ENCODE data around the gene ESRRG. TPM values are rescaled to one million over a fixed set of nuclear protein-coding genes. Genes with fewer than 3 reads are reported as not detected.

ESRRG gene
- total and polyA plus RNA-seq, 12 donors, result 1.2 to 18.0 (median 7.4) TPM

GRCh38 chr1:216549796-216550195 lies 173.4 kb downstream of the ESRRG start:
- intact Hi-C loops (cut with DNase I), result no loop called here
- H3K4me3 ChIP-seq, result no peak overlapping the region
- no peaks in the 10 kb centered on the region for H3K27me3 ChIP-seq
- H3K27ac ChIP-seq, result no peak overlapping the region
- DNase-seq, result no peak
- 74 to 84% (median 75%) methylated on average over 4 of the region's 4 CpGs for WGBS, 4 donors
- H3K36me3 ChIP-seq (replicated peaks in 1 of 2), result no peaks in the 10 kb centered on the region
- no peaks in the 10 kb centered on the region for H3K4me1 ChIP-seq (replicated peaks in 1 of 2)
- H3K9me3 ChIP-seq (replicated peaks in 1 of 3), result no peaks in the 10 kb centered on the region
- TF ChIP-seq CTCF (IDR thresholded peaks at IDR 0.05) (no peak), POLR2A (IDR thresholded peaks at IDR 0.05) (no peak)

GRCh38 chr1:216542741-216543140 lies 180.5 kb downstream of the ESRRG start:
- 79 to 85% (median 82%) methylated on average over 2 of the region's 2 CpGs for WGBS, 4 donors
- H3K4me1 ChIP-seq (replicated peaks in 1 of 2), result no peaks in the 10 kb centered on the region
- H3K27me3 ChIP-seq, result no peaks in the 10 kb centered on the region
- DNase-seq, result no peak
- TF ChIP-seq CTCF (IDR thresholded peaks at IDR 0.05) (no peak), POLR2A (IDR thresholded peaks at IDR 0.05) (no peak)
- no peaks in the 10 kb centered on the region for H3K9me3 ChIP-seq (replicated peaks in 1 of 3)
- no peak overlapping the region for H3K4me3 ChIP-seq
- H3K27ac ChIP-seq, result no peak overlapping the region
- no peaks in the 10 kb centered on the region for H3K36me3 ChIP-seq (replicated peaks in 1 of 2)
- intact Hi-C loops (cut with DNase I), result no loop called here

GRCh38 chr1:216542263-216542662 lies 181.0 kb downstream of the ESRRG start:
- intact Hi-C loops (cut with DNase I), result no loop called here
- WGBS, 4 donors, result 82 to 90% (median 84%) methylated on average over 1 of the region's 1 CpG
- Histone ChIP-seq H3K4me3 (no peak overlapping the region), H3K36me3 (replicated peaks in 1 of 2) (no peaks in the 10 kb centered on the region), H3K27ac (no peak overlapping the region), H3K4me1 (replicated peaks in 1 of 2) (no peaks in the 10 kb centered on the region), H3K27me3 (no peaks in the 10 kb centered on the region), H3K9me3 (replicated peaks in 1 of 3) (no peaks in the 10 kb centered on the region)
- TF ChIP-seq POLR2A (IDR thresholded peaks at IDR 0.05) (no peak), CTCF (IDR thresholded peaks at IDR 0.05) (no peak)
- DNase-seq, result no peak

GRCh38 chr1:216535751-216536150 lies 187.5 kb downstream of the ESRRG start:
- Histone ChIP-seq H3K36me3 (replicated peaks in 1 of 2) (no peaks in the 10 kb centered on the region), H3K27me3 (no peaks in the 10 kb centered on the region), H3K9me3 (replicated peaks in 1 of 3) (no peaks in the 10 kb centered on the region), H3K4me3 (no peak overlapping the region), H3K27ac (no peak overlapping the region), H3K4me1 (replicated peaks in 1 of 2) (no peaks in the 10 kb centered on the region)
- intact Hi-C loops (cut with DNase I), result no loop called here
- no peak for DNase-seq
- TF ChIP-seq CTCF (IDR thresholded peaks at IDR 0.05) (no peak), POLR2A (IDR thresholded peaks at IDR 0.05) (no peak)
- WGBS, 4 donors, result 82 to 90% (median 85%) methylated on average over 2 of the region's 2 CpGs
